Stimulated activated CD4-positive, alpha-beta T cell treated with anti-CD3 and anti-CD28 coated beads, Interleukin-15, amount 100 ng/mL, for 1 hour (primary cell): ENCODE measurements around the gene ESRRG.

Source experiments
- DNase-seq, 2 donors: peaks; one replicate each; pipeline ENCODE4 v3.0.0-alpha.2; 2020; ENCODE audit warnings: low read depth in 1 of 2, low spot score in 1 of 2

Gene ESRRG

GRCh38 chr1:216723274-216723780 lies at the start of gene ESRRG:
Gene ESRRG, minus strand, starts transcription at chr1:216723429. Its CDS starts 130 bp downstream, at chr1:216723299.
- DNase-seq: no peak

- no peak for DNase-seq
Observed at GRCh38 chr1:216771922-216772321, 48.7 kb upstream of the ESRRG start.

- DNase-seq: no peak
Observed at GRCh38 chr1:216766633-216767327, 43.6 kb upstream of the ESRRG start.

- DNase-seq: no peak
Observed at GRCh38 chr1:216765346-216766300, 42.4 kb upstream of the ESRRG start.

GRCh38 chr1:216758161-216758560 lies 34.9 kb upstream of the ESRRG start:
- no peak for DNase-seq

GRCh38 chr1:216757110-216757509 lies 33.9 kb upstream of the ESRRG start:
- DNase-seq: no peak

- no peak for DNase-seq
Observed at GRCh38 chr1:216750961-216751360, 27.7 kb upstream of the ESRRG start.

- DNase-seq: no peak
Observed at GRCh38 chr1:216750031-216750627, 26.9 kb upstream of the ESRRG start.

GRCh38 chr1:216749232-216749631 lies 26.0 kb upstream of the ESRRG start:
- no peak for DNase-seq

GRCh38 chr1:216742625-216743024 lies 19.4 kb upstream of the ESRRG start:
- DNase-seq: no peak

GRCh38 chr1:216740331-216740730 lies 17.1 kb upstream of the ESRRG start:
- no peak for DNase-seq

GRCh38 chr1:216739793-216740192 lies 16.6 kb upstream of the ESRRG start:
- no peak for DNase-seq

- DNase-seq: no peak
Observed at GRCh38 chr1:216732121-216732520, 8.9 kb upstream of the ESRRG start.

GRCh38 chr1:216731562-216731961 lies 8.3 kb upstream of the ESRRG start:
- DNase-seq: no peak

- no peak for DNase-seq
Observed at GRCh38 chr1:216726435-216726834, 3.2 kb upstream of the ESRRG start.

- no peak for DNase-seq
Observed at GRCh38 chr1:216722821-216723220, 408 bp downstream of the ESRRG start.

GRCh38 chr1:216721863-216722262 lies 1.4 kb downstream of the ESRRG start:
- DNase-seq: no peak

GRCh38 chr1:216721062-216721461 lies 2.2 kb downstream of the ESRRG start:
- no peak for DNase-seq

- DNase-seq: no peak
Observed at GRCh38 chr1:216711712-216712111, 11.5 kb downstream of the ESRRG start.

- DNase-seq: no peak
Observed at GRCh38 chr1:216710598-216711333, 12.5 kb downstream of the ESRRG start.

- DNase-seq: no peak
Observed at GRCh38 chr1:216710055-216710454, 13.2 kb downstream of the ESRRG start.
